HepG2 (cell line): ENCODE results near the gene ANKRD27. TPM values are rescaled to one million over a fixed set of nuclear protein-coding genes. Genes with fewer than 3 reads are reported as not detected.

ENCODE experiments used
- ATAC-seq: fragments of 200-7000 bp; cut with Tn5 transposase; 3 replicates; pipeline ENCODE4 v1.9.1; 2020; ENCODE audit warnings: mild to moderate bottlenecking, moderate library complexity
- BruUV-seq: library from RNA; stranded (reverse); fragments of 400-500 nt; replicated peaks from 2 replicates; lab custom pipeline; 2021; lab: Mats Ljungman, UMichigan
- CTCF ChIA-PET: fragments of 300-600 bp; formaldehyde crosslinking; extraction: SDS; loops from one replicate; lab custom pipeline; 2021; ENCODE audit warnings: low total read pairs, inconsistent platforms, low intra/inter-chr PET ratio; lab: Yijun Ruan, JAX
- POLR2A ChIA-PET: fragments of 350-600 bp; sonication (Branson Sonifier 250); formaldehyde crosslinking; loops from one replicate; lab custom pipeline; 2020; ENCODE audit warnings: antibody characterized with exemption, inconsistent platforms; lab: Yijun Ruan, JAX
- DNase-seq: peaks from one replicate; pipeline ENCODE4 v3.0.0-alpha.2; 2015; ENCODE audit warnings: low spot score
- FAIRE-seq: peaks from 3 replicates; lab custom pipeline; 2011; peaks lifted over from hg19 to GRCh38; lab: Jason Lieb, UNC
- H2AFZ ChIP-seq: one replicate; pipeline ENCODE4 v1.6.1; 2011; ENCODE audit warnings: low read length, inconsistent platforms
- H3K27ac ChIP-seq: fragments of 300-600 bp; 3 replicates; pipeline ENCODE4 v1.8.0; 2011; ENCODE audit warnings: mixed run types, mild to moderate bottlenecking, mixed read lengths, low read length, inconsistent platforms; ENCODE audit not compliant: insufficient read depth; ENCODE audit errors: extremely low read length
- H3K27me3 ChIP-seq, 2 experiments: fragments of 200-600 bp in 1 of 2; 2 replicates in 1 of 2; 3 replicates in 1 of 2; pipeline versions ENCODE4 v1.6.0 to v1.8.0; 2011; ENCODE audit warnings: low read length in 2 of 2, mild to moderate bottlenecking in 2 of 2, moderate library complexity in 2 of 2, inconsistent platforms in 1 of 2; ENCODE audit not compliant: insufficient read depth in 2 of 2, control insufficient read depth in 1 of 2
- H3K36me3 ChIP-seq, 2 experiments: fragments of 200-600 bp in 1 of 2; replicated peaks in 1 of 2; 2 replicates in 1 of 2; 3 replicates in 1 of 2; pipeline versions ENCODE4 v1.5.1 to v1.8.0; 2011; ENCODE audit warnings: low read length in 2 of 2, inconsistent platforms in 1 of 2; ENCODE audit not compliant: insufficient read depth in 2 of 2, control insufficient read depth in 1 of 2
- H3K4me1 ChIP-seq: 2 replicates; pipeline ENCODE4 v1.5.1; 2012; ENCODE audit warnings: low read length, inconsistent platforms; ENCODE audit not compliant: insufficient read depth
- H3K4me2 ChIP-seq: 2 replicates; pipeline ENCODE4 v1.6.0; 2011; ENCODE audit warnings: low read depth, low read length, inconsistent platforms
- H3K4me3 ChIP-seq, 3 experiments: fragments of 200-600 bp in 1 of 3; sonication (generic), shearing (Covaris generic) in 1 of 3; replicated peaks in 1 of 3; 2 replicates each; pipeline ENCODE4 v1.5.1; 2011 to 2016; ENCODE audit warnings: low read length in 3 of 3, inconsistent platforms in 2 of 3, low read depth in 2 of 3, mild to moderate bottlenecking in 2 of 3, control low read depth in 1 of 3, mixed read lengths in 1 of 3; ENCODE audit not compliant: insufficient read depth in 1 of 3
- H3K79me2 ChIP-seq: one replicate; pipeline ENCODE4 v1.6.1; 2011; ENCODE audit warnings: low read length, inconsistent platforms; ENCODE audit not compliant: insufficient read depth
- H3K9ac ChIP-seq: 2 replicates; pipeline ENCODE4 v1.6.0; 2011; ENCODE audit warnings: mild to moderate bottlenecking, low read depth, low read length, inconsistent platforms; ENCODE audit not compliant: insufficient read depth
- H3K9me3 ChIP-seq: 2 replicates; pipeline ENCODE4 v1.5.1; 2012; ENCODE audit warnings: mild to moderate bottlenecking, low read length
- H4K20me1 ChIP-seq: 2 replicates; pipeline ENCODE4 v1.6.0; 2011; ENCODE audit warnings: inconsistent platforms, mild to moderate bottlenecking, low read length, moderate library complexity; ENCODE audit not compliant: insufficient read depth
- BRCA1 ChIP-seq: sonication (generic); formaldehyde crosslinking; IDR thresholded peaks from 2 replicates; pipeline ENCODE4 v1.4.0; 2020; ENCODE audit warnings: missing genetic modification reagents
- FOXO1 ChIP-seq: sonication (generic); formaldehyde crosslinking; IDR thresholded peaks from 2 replicates; pipeline ENCODE4 v1.4.0; 2020; ENCODE audit warnings: missing genetic modification reagents
- FOXP1 ChIP-seq, 2 experiments: fragments of 450-650 bp in 1 of 2; IDR thresholded peaks; 2 replicates each; pipeline ENCODE4 v1.6.1; 2017 to 2018; ENCODE audit warnings: antibody characterized with exemption in 1 of 2
- HMG20A ChIP-seq: IDR thresholded peaks from 2 replicates; pipeline ENCODE4 v1.6.1; 2016; ENCODE audit warnings: borderline replicate concordance
- KAT7 ChIP-seq: IDR thresholded peaks from 2 replicates; pipeline ENCODE4 v1.6.1; 2018; ENCODE audit warnings: borderline replicate concordance, missing compliant biosample characterization
- KDM2A ChIP-seq: sonication (generic); formaldehyde crosslinking; IDR thresholded peaks from 2 replicates; pipeline ENCODE4 v1.4.0; 2020; ENCODE audit warnings: low read depth, missing genetic modification reagents, borderline replicate concordance
- KLF15 ChIP-seq: sonication (generic); formaldehyde crosslinking; IDR thresholded peaks from 2 replicates; pipeline ENCODE4 v1.8.1; 2023; ENCODE audit warnings: borderline replicate concordance, mild to moderate bottlenecking, inconsistent platforms, missing genetic modification reagents, mixed read lengths
- NFIB ChIP-seq: sonication (generic); formaldehyde crosslinking; IDR thresholded peaks from 2 replicates; pipeline ENCODE4 v1.9.0; 2021; ENCODE audit warnings: missing genetic modification reagents, mild to moderate bottlenecking, borderline replicate concordance
- PHF5A ChIP-seq: IDR thresholded peaks from one replicate; pipeline ENCODE4 v1.6.1; 2018; ENCODE audit warnings: low read depth, missing genetic modification reagents; ENCODE audit not compliant: unreplicated experiment
- SKIL ChIP-seq: sonication (generic); formaldehyde crosslinking; IDR thresholded peaks from 2 replicates; pipeline ENCODE4 v1.8.0; 2022; ENCODE audit warnings: missing genetic modification reagents, mild to moderate bottlenecking, moderate library complexity, borderline replicate concordance
- SPEN ChIP-seq: sonication (generic); formaldehyde crosslinking; IDR thresholded peaks from 2 replicates; pipeline ENCODE4 v1.5.1; 2020; ENCODE audit warnings: low read depth, mild to moderate bottlenecking, missing genetic modification reagents
- STAG1 ChIP-seq: sonication (generic); formaldehyde crosslinking; IDR thresholded peaks from 2 replicates; pipeline ENCODE4 v1.4.0; 2020; ENCODE audit warnings: missing genetic modification reagents
- ZNF17 ChIP-seq: sonication (generic); formaldehyde crosslinking; IDR thresholded peaks from 2 replicates; pipeline ENCODE4 v1.5.0; 2020; ENCODE audit warnings: mild to moderate bottlenecking, missing genetic modification reagents
- ZNF766 ChIP-seq: sonication (generic); formaldehyde crosslinking; IDR thresholded peaks from 2 replicates; pipeline ENCODE4 v1.5.0; 2020; ENCODE audit warnings: missing genetic modification reagents, borderline replicate concordance
- WGBS: methylation state at CpG from one replicate; pipeline ENCODE4 v1.1.6; 2017; ENCODE audit warnings: low lambda C conversion rate; 5-methylcytosine and 5-hydroxymethylcytosine counted together
- in situ Hi-C: cut with HindIII; loops from 2 replicates; pipeline ENCODE4 v1.10.0; 2017; ENCODE audit warnings: low pct_unique_long_range_greater_than_20kb; ENCODE audit not compliant: extremely low pct_ligation_motif_present
- intact Hi-C: fragments of 100-400 bp; cut with micrococcal nuclease; formaldehyde crosslinking; loops from one replicate; pipeline ENCODE4 v1.10.0; 2022; ENCODE audit not compliant: unreplicated experiment
- polyA plus RNA-seq, 8 experiments: library from polyadenylated mRNA; depleted of rRNA in 3 of 8; stranded (reverse) in 7 of 8; unstranded in 1 of 8; fragments of >200 nt; fragmentation: Illumina TruSeq in 4 of 8; extraction: Trizol in 4 of 8; gene quantifications; 2 replicates each; pipeline versions ENCODE4 v1.2.1 to v1.2.3, GENCODE V29; 2011 to 2016; ENCODE audit warnings: low read depth in 4 of 8, missing spikeins in 1 of 8, mixed read lengths in 1 of 8; ENCODE audit not compliant: insufficient read depth in 1 of 8
- total RNA-seq, 5 experiments: library from RNA; depleted of rRNA; stranded (reverse); fragments of >200 nt; fragmentation: Illumina TruSeq; extraction: Trizol; gene quantifications; 2 replicates each; pipeline ENCODE4 v1.2.3, GENCODE V29; 2016; ENCODE audit warnings: low read depth in 1 of 5

The ANKRD27 gene
- total and polyA plus RNA-seq, 2 of the 13 experiments (the other 11 are each of a cell fraction or from before 2014, with no cell fraction given), result 22.2 to 23.7 TPM

- no peak for TF ChIP-seq SKIL (CRISPR knock-in tag)
Measured at GRCh38 chr19:32642771-32643170, 32.2 kb downstream of the ANKRD27 start (continued).

GRCh38 chr19:32638625-32639024, 36.4 kb downstream of the ANKRD27 start:
- H3K9me3 ChIP-seq, result no peaks in the 10 kb centered on the region
- H3K79me2 ChIP-seq, result no peaks in the 10 kb centered on the region
- ChIA-PET POLR2A (no interaction called here), CTCF (no interaction called here)
- no peak overlapping the region for H3K4me2 ChIP-seq
- H3K27me3 ChIP-seq, result no peaks in the 10 kb centered on the region
- in situ Hi-C loops, result no loop called here
- DNase-seq (no peak), ATAC-seq (no peak), FAIRE-seq (no peak)
- BruUV-seq, result no TSS peak
- no peak overlapping the region for H3K4me3 ChIP-seq
- no peak overlapping the region for H3K9ac ChIP-seq
- H3K27ac ChIP-seq, result no peak overlapping the region
- no peaks in the 10 kb centered on the region for H3K4me1 ChIP-seq
- H4K20me1 ChIP-seq, result no peaks in the 10 kb centered on the region
- no peak overlapping the region for H2AFZ ChIP-seq
- no peak for TF ChIP-seq KLF15 (CRISPR knock-in tag)
- TF ChIP-seq STAG1 (CRISPR knock-in tag), result no peak
- no peak for TF ChIP-seq NFIB (CRISPR knock-in tag)
- 98% methylated on average over 10 of the region's 13 CpGs for WGBS
- peaks cover 22 to 47% of the 10 kb centered on the region in 2 experiments for H3K36me3 ChIP-seq
- intact Hi-C loops, result no loop called here

DNA sequence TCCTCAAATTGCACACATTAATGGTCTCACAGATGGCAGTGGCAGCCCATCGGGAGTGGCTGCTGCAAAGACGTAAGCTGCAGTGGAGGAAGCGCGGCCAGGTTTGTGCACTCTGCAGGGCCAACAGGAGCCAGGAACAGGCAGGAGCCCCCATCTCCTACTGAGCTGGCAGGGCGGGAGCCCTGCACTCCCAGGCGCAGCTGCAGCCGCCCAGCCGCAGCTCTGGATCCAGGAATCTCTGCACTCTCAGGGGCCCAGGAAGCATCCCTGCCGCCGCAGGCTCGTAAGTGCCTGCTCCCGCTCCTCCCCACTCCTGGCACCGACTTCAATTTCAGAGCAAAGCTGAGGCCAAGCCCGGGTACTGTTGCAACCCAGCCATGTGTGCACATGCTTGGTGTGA, 37.5 kb downstream of the ANKRD27 start:
- Histone ChIP-seq H2AFZ (no peak overlapping the region), H3K4me2 (no peak overlapping the region), H3K79me2 (no peaks in the 10 kb centered on the region), H3K36me3 (peaks cover 17 to 36% of the 10 kb centered on the region in 2 experiments), H3K9ac (no peak overlapping the region), H3K9me3 (no peaks in the 10 kb centered on the region), H3K27me3 (no peaks in the 10 kb centered on the region), H3K4me3 (no peak overlapping the region), H4K20me1 (no peaks in the 10 kb centered on the region), H3K27ac (no peak overlapping the region), H3K4me1 (no peaks in the 10 kb centered on the region)
- ATAC-seq, result no peak
- intact Hi-C loops (no loop called here), in situ Hi-C loops (no loop called here)
- 81% methylated on average over 7 of the region's 14 CpGs for WGBS
- no peak for DNase-seq
- no TSS peak for BruUV-seq
- CTCF ChIA-PET, result no interaction called here
- TF ChIP-seq ZNF17, result no peak
- TF ChIP-seq FOXP1 (IDR thresholded peaks at IDR 0.05), result no peak
- no peak for TF ChIP-seq FOXP1 (CRISPR knock-in tag; IDR thresholded peaks at IDR 0.05)
- TF ChIP-seq PHF5A, result no peak
- no peak for TF ChIP-seq KDM2A (CRISPR knock-in tag)
- no peak for TF ChIP-seq SPEN
- no peak for TF ChIP-seq FOXO1 (CRISPR knock-in tag)
- TF ChIP-seq HMG20A (CRISPR knock-in tag), result no peak
- TF ChIP-seq KAT7, result no peak
- TF ChIP-seq BRCA1, result no peak
- TF ChIP-seq ZNF766 (CRISPR knock-in tag), result no peak
- POLR2A ChIA-PET, result no interaction called here
- no peak for FAIRE-seq
